Tibial nerve (tissue), 4 donors: ENCODE measurements around the gene GLG1. TPM values are rescaled to one million over a fixed set of nuclear protein-coding genes. Genes with fewer than 3 reads are reported as not detected.
"Not testable (repeated sequence)": the region's sequence is repeated elsewhere in the genome, so short reads cannot be mapped to it uniquely, and the experiment has no call there.

ENCODE experiments used
- DNase-seq, 2 donors: peaks; one replicate each; pipeline ENCODE4 v3.0.0-alpha.2; 2019; ENCODE audit warnings: low spot score in 2 of 2
- H3K27ac ChIP-seq, 4 donors: fragments of 200-600 bp; sonication (generic) in 3 of 4; one replicate each; pipeline ENCODE4 v1.5.1; 2017 to 2019; ENCODE audit warnings: mild to moderate bottlenecking in 1 of 4
- H3K27me3 ChIP-seq, 2 donors: fragments of 200-600 bp; sonication (generic) in 1 of 2; one replicate each; pipeline versions ENCODE4 v1.5.1 to v1.6.0; 2017 to 2019
- H3K36me3 ChIP-seq, 3 donors: fragments of 200-600 bp; sonication (generic); one replicate each; pipeline ENCODE4 v1.5.1; 2018 to 2019
- H3K4me1 ChIP-seq, 4 donors: fragments of 200-600 bp; sonication (generic) in 3 of 4; one replicate each; pipeline ENCODE4 v1.5.1; 2017 to 2019
- H3K4me3 ChIP-seq, 4 donors: fragments of 200-600 bp; sonication (generic) in 3 of 4; one replicate each; pipeline ENCODE4 v1.5.1; 2017 to 2019; ENCODE audit warnings: mild to moderate bottlenecking in 1 of 4, moderate library complexity in 1 of 4
- H3K9me3 ChIP-seq, 4 donors: fragments of 200-600 bp; sonication (generic) in 3 of 4; one replicate each; pipeline ENCODE4 v1.5.1; 2017 to 2019
- WGBS, 2 donors: methylation state at CpG; one replicate each; pipeline ENCODE4 v1.1.5; 2018; 5-methylcytosine and 5-hydroxymethylcytosine counted together
- total RNA-seq, 4 donors: library from RNA; depleted of rRNA; stranded (reverse); fragments of >200 nt; gene quantifications; one replicate each; pipeline ENCODE4 v1.1.0, GENCODE V29; 2016
- TF ChIP-seq, protein P1 (sequence below), 5 experiments: fragments of 200-600 bp in 3 of 5; fragments of 450-650 bp in 2 of 5; sonication (generic) in 3 of 5; IDR thresholded peaks; one replicate each; pipeline ENCODE4 v1.5.1; 2016 to 2019; ENCODE audit warnings: antibody characterized with exemption in 5 of 5, mild to moderate bottlenecking in 3 of 5, moderate library complexity in 2 of 5

Gene GLG1
- total RNA-seq, 4 donors from 2014 or later: 161 to 176 (median 170) TPM

- DNase-seq: peak; percentile 46 to 71
- not testable (repeated sequence) for H3K27ac ChIP-seq, H3K27me3 ChIP-seq, H3K4me3 ChIP-seq, H3K4me1 ChIP-seq, H3K36me3 ChIP-seq, H3K9me3 ChIP-seq
- 22 to 26% methylated on average over 8 to 13 of the region's 13 CpGs for WGBS, 2 donors
- TF ChIP-seq, protein P1, sequence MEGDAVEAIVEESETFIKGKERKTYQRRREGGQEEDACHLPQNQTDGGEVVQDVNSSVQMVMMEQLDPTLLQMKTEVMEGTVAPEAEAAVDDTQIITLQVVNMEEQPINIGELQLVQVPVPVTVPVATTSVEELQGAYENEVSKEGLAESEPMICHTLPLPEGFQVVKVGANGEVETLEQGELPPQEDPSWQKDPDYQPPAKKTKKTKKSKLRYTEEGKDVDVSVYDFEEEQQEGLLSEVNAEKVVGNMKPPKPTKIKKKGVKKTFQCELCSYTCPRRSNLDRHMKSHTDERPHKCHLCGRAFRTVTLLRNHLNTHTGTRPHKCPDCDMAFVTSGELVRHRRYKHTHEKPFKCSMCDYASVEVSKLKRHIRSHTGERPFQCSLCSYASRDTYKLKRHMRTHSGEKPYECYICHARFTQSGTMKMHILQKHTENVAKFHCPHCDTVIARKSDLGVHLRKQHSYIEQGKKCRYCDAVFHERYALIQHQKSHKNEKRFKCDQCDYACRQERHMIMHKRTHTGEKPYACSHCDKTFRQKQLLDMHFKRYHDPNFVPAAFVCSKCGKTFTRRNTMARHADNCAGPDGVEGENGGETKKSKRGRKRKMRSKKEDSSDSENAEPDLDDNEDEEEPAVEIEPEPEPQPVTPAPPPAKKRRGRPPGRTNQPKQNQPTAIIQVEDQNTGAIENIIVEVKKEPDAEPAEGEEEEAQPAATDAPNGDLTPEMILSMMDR (IDR thresholded peaks at IDR 0.05): peak; percentile 68 to 87 (median 83)
These were observed 176.7 kb downstream of the GLG1 start for GRCh38 chr16:74430036-74430712.

- H3K36me3 ChIP-seq, H3K27ac ChIP-seq, H3K27me3 ChIP-seq, H3K4me1 ChIP-seq, H3K4me3 ChIP-seq, H3K9me3 ChIP-seq, DNase-seq: not testable (repeated sequence)
- no CpG with 5 or more reads among the region's 8 CpGs for WGBS, 2 donors
These were observed 178.4 kb downstream of the GLG1 start for GRCh38 chr16:74428493-74428892.

GRCh38 chr16:74425751-74426150 lies 181.2 kb downstream of the GLG1 start:
- H3K4me1 ChIP-seq, H3K4me3 ChIP-seq, DNase-seq, H3K27ac ChIP-seq, H3K27me3 ChIP-seq, H3K36me3 ChIP-seq, H3K9me3 ChIP-seq: not testable (repeated sequence)
- 67 to 74% methylated on average over 6 of the region's 6 CpGs for WGBS, 2 donors

- not testable (repeated sequence) for H3K4me1 ChIP-seq, DNase-seq, H3K27ac ChIP-seq, H3K27me3 ChIP-seq, H3K36me3 ChIP-seq, H3K9me3 ChIP-seq, H3K4me3 ChIP-seq
- 84 to 88% methylated on average over 4 of the region's 4 CpGs for WGBS, 2 donors
These were observed 183.2 kb downstream of the GLG1 start for GRCh38 chr16:74423721-74424120.

DNA sequence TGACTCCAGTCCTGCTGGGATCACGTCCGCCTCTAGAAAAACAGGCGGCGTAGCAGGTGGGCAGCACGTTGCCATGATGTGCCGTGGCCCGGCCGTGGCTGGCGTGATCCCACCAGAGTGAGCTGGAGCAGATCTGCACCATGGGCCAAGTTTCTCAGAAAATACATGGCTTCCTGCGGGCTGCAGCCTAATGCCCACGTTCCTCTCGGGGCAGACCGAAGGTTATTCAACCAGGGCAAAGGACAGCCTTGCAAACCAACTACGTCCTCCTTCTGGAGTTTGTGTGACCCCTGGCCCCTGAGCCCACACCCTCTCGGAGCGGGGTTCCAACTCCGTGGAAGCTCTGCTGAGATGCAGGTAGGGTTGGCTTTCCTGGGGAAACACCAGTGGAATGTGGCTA lies 184.8 kb downstream of the GLG1 start:
- DNase-seq, H3K27ac ChIP-seq: not testable (repeated sequence)

GRCh38 chr16:74421482-74421785 lies 185.5 kb downstream of the GLG1 start:
- not testable (repeated sequence) for H3K27ac ChIP-seq, H3K9me3 ChIP-seq, H3K27me3 ChIP-seq, H3K36me3 ChIP-seq, H3K4me1 ChIP-seq, DNase-seq, H3K4me3 ChIP-seq
- no CpG with 5 or more reads among the region's 16 CpGs for WGBS, 2 donors

More for the DNA sequence above, 184.8 kb downstream of the GLG1 start:
- H3K4me3 ChIP-seq, H3K36me3 ChIP-seq, H3K4me1 ChIP-seq, H3K27me3 ChIP-seq, H3K9me3 ChIP-seq: not testable (repeated sequence)
- 65% methylated on average over 5 of the region's 17 CpGs; no CpG with 5 or more reads in 1 of the 2 donors for WGBS, 2 donors

DNA sequence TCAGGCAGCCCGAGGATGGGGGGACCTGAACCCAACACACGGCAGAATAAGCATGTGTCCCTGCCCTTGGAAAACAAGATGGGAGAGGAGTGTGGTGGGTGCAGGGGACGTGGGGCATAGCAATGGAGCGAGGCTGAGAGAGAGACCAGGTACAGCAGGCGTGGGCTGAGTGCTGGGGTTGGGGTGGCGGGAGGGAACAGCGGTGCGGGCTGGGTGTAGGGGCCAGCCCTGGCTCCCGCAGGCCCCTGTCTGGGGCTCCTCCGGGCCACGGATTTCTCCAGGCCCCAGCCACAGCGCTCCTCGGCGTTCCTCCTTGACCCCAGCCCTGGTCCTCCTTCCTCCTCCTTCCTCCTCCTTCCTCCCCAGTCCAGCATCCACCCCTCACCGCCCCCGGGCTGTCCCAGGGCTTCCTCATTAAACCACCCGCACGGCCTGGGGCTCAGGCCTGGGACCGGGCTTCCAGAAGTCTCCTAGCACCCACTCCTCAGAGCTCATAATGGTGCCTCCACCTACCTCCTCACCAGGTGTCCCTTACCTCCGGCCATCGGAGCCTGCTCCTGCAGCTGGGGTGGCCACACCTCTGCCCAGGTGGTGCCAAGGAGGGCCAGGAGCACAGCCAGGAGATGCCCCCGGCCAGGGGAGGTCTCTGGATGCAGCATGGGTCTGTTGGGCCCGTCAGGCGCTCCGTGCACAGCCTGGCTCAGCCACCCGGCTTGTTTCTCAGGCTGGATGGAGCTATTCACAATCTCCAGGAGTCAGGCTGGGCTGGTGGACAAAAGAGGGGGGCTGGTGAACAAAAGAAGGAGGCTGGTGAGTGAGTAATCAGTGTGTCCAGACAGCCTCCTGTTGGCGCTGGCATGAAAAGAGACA lies 186.1 kb downstream of the GLG1 start, which contains the start of gene CLEC18B:
Gene CLEC18B (minus strand): TSS at position 867 of the 870 bp plus-strand sequence. CDS start 208 bp downstream, at position 659.
- H3K27me3 ChIP-seq, H3K27ac ChIP-seq, H3K4me3 ChIP-seq, H3K9me3 ChIP-seq, DNase-seq, H3K36me3 ChIP-seq, H3K4me1 ChIP-seq: not testable (repeated sequence)
- 32% methylated on average over 4 of the region's 27 CpGs; no CpG with 5 or more reads in 1 of the 2 donors for WGBS, 2 donors

DNA sequence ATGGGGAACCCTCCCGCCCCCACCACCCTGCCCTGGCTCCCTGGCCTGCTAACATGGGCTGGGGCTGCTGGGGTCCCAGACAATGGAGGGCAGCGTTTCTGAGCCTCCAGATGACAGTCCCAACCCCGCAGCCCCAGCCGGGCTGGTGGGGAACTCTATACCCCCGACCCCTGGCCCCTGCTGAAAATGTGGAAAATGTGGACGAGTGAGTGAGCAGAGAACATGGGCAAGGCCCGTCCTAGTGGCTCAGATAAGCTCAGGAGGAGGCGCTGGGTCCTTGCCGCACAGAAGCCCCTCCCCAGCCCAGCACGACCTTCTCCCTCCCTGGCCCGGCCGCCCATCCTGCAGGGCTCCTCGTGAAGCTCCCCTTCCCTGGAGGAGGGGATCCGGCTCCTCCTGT lies 187.1 kb downstream of the GLG1 start:
- H3K27me3 ChIP-seq, H3K36me3 ChIP-seq, H3K9me3 ChIP-seq, DNase-seq, H3K27ac ChIP-seq, H3K4me1 ChIP-seq, H3K4me3 ChIP-seq: not testable (repeated sequence)
- 78% methylated on average over 9 of the region's 14 CpGs; no CpG with 5 or more reads in 1 of the 2 donors for whole genome bisulfite sequencing, 2 donors

DNA sequence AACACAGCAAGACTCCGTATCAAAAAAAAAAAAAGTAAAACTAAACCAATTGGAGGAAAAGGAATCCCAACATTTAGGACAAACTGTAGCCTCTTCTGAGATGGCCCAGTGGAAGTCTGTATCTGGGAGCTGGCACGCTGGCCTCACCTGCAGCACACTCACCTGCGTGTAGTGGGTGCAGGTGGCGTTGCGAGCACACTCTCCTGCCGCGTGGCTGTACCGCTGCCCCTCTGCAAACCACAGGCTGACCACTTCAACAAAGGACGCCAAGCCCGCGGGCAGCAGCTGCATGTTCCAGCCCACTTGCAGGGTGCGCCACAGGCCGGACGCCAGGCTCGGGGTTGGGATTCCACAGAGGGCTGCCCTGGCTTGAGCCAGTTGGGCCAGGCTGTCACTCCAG lies 189.0 kb downstream of the GLG1 start:
- H3K9me3 ChIP-seq, DNase-seq, H3K27ac ChIP-seq, H3K4me3 ChIP-seq, H3K36me3 ChIP-seq, H3K27me3 ChIP-seq, H3K4me1 ChIP-seq: not testable (repeated sequence)
- 65 to 70% methylated on average over 2 to 3 of the region's 15 CpGs for WGBS, 2 donors

GRCh38 chr16:74413920-74414319 lies 193.0 kb downstream of the GLG1 start:
- not testable (repeated sequence) for H3K27ac ChIP-seq, H3K9me3 ChIP-seq, H3K36me3 ChIP-seq, H3K4me3 ChIP-seq, H3K27me3 ChIP-seq, H3K4me1 ChIP-seq, DNase-seq
- WGBS, 2 donors: 83 to 85% methylated on average over 7 of the region's 7 CpGs

DNA sequence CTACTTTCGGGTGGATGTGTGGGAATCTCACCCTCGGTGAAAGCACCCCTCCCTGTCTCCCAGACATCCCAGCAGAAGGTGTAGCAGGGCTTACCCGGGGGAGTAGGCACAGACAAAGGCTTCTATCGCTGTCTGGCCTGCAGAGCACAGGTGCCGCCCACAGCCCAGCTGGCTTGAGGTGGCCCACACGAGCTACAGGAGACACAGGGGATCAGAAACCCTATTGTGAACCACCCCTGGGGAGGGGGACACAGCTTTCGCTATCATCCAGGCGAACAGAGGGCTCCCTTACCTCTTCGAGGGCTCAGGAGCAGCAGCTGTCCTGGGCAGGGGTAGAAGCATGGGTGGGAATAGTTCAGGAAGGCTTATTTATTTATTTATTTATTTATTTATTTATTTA lies 193.4 kb downstream of the GLG1 start:
- not testable (repeated sequence) for H3K27me3 ChIP-seq, DNase-seq, H3K27ac ChIP-seq, H3K4me3 ChIP-seq, H3K4me1 ChIP-seq, H3K9me3 ChIP-seq, H3K36me3 ChIP-seq
- WGBS, 2 donors: 85 to 87% methylated on average over 7 of the region's 9 CpGs

DNA sequence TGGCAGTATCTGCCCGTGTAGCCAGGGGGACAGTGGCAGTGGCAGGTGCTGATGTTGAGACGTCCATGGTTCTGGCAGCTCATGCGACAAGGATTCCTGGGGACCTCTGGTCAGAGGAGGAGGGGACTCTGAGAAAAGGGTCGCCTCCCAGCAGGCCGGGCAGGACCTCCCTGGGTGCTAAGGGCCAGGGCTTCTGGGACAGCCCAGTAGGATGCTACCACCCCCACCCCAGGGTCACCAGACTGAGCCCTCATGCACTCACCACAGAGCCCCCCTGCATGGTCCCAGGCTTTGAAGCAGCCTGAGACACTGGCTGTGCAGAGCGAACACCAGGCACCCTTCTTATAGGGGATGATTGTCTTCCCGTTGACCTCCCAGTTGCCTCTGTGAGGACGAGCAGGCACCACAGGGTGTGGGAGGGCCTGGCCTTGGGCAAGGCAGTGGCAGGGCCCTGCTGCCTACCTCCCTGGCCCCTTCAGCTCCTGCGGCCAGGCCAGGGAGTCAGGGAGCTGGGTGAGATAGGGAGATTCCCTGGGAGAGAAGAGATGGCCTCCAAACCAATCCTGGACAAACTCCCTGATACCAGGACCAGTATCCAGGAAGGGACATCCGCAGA lies 194.0 kb downstream of the GLG1 start:
- not testable (repeated sequence) for H3K4me3 ChIP-seq, H3K27ac ChIP-seq, H3K9me3 ChIP-seq, H3K27me3 ChIP-seq, DNase-seq, H3K36me3 ChIP-seq, H3K4me1 ChIP-seq
- 71% methylated on average over 4 to 8 of the region's 10 CpGs for WGBS, 2 donors
